HG03457 (cell line): ENCODE measurements around the gene PINK1.
A peak's percentile ranks its signal among the peaks of the same experiment; 100 is the strongest.

Experiments
- ATAC-seq: cut with Tn5 transposase; IDR thresholded peaks from one replicate; pipeline ENCODE4 v1.9.1; 2021; ENCODE audit warnings: moderate number of reproducible peaks; ENCODE audit not compliant: unreplicated experiment

Gene PINK1

DNA sequence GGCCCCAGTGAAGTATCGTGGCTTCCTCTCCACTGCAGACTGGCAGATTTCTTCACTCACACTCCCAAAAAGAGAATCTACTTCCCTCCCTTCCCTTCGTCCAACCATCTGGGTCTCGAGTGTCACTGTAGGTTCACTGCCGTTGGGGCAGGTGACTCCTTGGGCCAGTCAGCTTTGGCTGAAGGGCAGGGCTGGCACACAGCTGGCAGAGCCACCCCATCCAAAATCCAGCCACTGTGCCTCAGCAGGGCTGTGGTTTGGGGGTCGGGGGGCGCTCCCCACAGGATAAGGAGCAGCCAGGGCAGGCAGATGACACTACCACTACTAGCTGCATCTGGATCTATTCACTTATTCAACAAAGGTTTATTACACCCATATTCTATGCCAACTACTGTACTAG lies 9.8 kb downstream of the PINK1 start:
- ATAC-seq, result no peak

DNA sequence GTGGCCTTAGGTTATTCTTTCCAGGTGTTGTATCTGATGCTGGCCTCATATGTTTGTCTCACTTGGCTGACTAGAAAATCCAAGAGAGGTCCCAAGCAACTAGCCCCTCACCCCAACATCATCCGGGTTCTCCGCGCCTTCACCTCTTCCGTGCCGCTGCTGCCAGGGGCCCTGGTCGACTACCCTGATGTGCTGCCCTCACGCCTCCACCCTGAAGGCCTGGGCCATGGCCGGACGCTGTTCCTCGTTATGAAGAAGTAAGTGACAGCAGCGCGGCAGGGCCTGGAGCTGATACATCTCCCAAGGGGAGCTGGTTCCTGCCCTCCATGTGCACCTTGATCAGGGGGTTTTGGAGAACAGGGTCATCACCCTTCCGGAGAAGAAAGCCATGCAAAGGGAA lies 11.2 kb downstream of the PINK1 start:
- ATAC-seq, result no peak

DNA sequence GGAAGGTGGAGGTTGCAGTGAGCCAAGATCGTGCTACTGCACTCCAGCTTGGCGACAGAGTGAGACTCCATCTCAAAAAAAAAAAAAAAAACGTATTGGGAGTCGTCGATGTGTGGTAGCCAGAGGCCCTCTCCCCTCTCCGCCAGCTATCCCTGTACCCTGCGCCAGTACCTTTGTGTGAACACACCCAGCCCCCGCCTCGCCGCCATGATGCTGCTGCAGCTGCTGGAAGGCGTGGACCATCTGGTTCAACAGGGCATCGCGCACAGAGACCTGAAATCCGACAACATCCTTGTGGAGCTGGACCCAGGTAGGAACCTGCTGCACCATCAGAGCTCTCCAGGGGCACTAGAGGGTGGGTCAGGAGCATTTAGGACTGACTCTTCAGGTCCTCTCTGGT lies 12.2 kb downstream of the PINK1 start:
- no peak for ATAC-seq

DNA sequence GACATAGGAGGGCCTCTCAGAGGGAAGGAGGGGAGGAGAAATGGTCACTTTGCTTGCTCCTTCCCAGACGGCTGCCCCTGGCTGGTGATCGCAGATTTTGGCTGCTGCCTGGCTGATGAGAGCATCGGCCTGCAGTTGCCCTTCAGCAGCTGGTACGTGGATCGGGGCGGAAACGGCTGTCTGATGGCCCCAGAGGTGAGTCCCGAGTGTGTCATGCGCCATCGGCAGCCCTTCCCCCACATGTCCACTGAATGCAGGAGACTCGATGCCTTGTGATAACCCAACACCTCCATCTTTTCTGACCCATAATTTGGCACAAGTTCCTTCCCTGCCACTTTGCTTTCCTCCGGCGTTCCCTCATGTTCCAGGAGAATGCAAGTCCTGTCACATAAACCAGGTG lies 15.2 kb downstream of the PINK1 start:
- no peak for ATAC-seq

DNA sequence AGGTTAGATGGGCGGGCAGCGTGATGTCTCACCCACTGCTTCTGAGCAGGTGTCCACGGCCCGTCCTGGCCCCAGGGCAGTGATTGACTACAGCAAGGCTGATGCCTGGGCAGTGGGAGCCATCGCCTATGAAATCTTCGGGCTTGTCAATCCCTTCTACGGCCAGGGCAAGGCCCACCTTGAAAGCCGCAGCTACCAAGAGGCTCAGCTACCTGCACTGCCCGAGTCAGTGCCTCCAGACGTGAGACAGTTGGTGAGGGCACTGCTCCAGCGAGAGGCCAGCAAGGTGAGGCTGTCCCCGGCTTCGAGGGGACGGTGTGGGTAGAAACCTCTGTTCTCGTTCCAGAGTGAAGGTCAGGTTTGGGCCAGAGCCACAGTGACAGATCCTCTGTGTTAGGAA lies 15.7 kb downstream of the PINK1 start:
- no peak for ATAC-seq

DNA sequence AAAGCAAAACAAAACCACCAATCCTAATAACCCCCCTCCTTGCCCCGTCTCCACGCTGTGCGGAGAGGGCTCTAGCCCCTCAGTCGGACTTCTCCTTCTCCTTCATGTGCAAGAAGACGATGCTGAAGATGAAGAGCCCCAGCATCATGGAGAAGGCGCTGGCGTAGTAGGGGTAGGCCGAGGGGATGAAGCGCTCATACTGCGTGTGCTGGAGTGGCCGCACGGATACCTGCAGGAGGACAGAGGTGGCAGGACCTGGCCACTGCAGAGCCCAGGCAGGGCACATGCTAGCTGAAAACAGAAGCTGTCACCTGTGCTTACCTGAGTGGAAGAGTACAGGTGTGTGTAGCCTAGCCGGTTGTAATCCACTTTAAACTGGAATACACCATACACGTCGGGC lies 19.0 kb downstream of the PINK1 start:
- no peak for ATAC-seq

DNA sequence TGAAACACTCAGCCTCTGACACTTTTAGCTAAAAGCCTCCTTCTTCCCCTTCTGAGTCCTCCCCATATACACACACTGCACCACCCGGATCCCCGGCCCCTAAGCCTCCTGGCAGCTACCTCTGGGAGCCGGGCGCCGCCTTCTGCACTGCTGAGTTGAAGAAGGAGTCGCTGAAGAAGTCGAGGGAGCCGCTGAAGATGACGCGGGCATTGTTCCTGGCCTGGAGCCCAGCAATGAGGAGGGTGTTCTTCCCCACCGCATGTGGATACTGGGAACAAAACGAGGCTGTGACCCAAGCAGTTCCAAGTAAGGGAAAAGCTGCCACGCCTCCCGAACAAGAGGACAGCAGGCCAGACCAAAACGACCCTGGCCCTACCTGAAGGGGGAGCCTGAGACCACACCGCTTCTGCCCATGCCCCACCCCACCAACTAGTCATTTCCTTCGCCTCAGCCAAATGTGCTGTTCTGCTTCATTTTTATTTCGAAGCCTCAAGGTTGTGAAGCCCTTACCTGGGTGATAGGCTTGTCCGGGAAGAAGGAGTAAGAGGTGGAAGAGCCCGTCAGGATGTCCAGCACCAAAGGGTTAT lies 20.9 kb downstream of the PINK1 start:
- ATAC-seq, result no peak

DNA sequence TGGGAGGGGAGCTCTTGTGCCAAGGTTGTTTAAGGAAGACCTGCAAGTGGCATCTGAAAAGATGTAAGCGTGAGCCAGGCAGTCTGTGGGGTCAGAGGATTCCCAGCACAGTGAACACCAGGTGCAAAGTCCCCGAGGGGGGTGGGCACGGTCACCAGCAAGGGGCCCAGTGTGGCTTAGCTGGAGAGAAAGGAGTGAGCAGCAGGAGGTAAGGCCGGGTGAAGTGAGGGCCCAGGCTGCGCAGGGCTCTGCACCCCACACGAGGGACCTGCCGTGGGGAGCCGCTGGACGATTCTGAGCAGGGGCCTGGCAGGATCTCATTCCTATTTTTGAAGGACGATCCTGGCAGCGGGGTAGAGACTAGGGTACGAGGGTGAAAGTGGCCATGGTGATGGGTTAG lies 23.8 kb downstream of the PINK1 start:
- ATAC-seq, result no peak

DNA sequence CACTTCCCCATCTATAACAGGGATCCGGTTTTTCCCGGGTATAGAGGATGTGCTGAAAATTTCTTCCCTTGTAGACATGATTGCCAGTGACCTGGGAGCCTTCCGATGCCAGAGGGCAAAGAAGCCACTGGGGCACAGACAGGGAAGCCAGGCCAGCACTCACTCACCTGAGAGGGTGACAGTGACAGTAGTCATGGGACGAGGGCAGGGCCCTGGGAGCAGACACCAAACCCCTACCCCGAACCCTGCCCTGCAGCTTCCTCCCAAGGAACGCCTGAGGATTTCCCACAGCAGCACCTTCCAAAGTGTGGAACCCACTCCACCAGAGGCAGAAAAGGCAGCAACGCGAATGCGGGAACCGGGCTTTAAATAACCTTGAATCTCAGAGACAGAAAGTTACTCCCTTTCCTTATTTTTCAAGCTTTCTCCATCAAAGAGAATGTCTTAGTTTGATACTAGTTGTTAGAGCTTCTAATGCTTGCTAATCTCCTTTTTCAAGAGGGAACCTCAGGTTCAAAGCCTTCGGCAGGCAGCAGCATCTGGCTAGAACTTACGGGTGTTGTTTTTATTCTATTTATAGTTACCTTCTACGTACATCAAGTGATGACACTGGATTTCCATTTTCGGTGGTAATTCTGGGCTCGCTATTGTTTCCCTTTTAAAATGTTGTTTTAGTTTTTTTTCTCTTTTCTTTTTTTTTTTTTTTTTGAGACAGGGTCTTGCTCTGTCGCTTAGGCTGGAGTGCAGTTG lies 25.1 kb downstream of the PINK1 start:
- no peak for ATAC-seq

DNA sequence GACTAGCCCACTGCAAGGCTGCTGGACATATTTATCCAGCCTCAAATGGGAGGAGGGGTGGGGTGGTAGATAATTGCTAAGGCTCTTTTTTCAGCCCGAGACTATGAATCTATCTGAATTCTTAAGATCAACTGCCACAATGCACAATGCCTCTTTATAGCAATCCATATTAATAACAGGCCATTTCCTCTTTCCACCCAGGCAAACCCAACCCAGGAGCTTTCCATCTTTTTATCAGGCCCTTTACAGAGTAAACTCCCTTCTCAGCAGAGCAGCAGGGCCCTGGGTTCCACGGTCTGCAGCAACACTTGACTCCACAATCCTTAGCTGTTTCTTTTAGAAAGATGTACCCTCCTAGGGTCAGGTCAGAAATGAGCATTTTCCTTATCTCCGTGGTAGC lies 27.1 kb downstream of the PINK1 start:
- ATAC-seq, result no peak

DNA sequence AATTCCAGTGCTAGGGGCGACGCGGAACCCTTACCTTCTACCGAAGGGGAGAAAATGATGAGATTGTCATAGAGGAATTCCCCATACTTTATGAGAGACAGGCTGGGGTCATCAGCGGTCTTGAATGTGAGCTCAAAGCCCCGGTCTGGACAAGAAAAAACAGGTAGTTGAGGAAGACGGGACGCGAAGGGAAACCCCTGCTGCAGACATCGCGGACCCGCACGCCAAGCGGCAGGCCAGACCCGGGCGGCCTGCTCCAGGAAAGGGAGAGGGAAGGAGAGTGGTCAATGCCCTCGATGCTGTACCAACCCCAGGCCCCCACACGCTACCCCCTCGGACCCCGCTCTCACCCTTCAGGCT lies 27.6 kb downstream of the PINK1 start:
- ATAC-seq, result no peak

DNA sequence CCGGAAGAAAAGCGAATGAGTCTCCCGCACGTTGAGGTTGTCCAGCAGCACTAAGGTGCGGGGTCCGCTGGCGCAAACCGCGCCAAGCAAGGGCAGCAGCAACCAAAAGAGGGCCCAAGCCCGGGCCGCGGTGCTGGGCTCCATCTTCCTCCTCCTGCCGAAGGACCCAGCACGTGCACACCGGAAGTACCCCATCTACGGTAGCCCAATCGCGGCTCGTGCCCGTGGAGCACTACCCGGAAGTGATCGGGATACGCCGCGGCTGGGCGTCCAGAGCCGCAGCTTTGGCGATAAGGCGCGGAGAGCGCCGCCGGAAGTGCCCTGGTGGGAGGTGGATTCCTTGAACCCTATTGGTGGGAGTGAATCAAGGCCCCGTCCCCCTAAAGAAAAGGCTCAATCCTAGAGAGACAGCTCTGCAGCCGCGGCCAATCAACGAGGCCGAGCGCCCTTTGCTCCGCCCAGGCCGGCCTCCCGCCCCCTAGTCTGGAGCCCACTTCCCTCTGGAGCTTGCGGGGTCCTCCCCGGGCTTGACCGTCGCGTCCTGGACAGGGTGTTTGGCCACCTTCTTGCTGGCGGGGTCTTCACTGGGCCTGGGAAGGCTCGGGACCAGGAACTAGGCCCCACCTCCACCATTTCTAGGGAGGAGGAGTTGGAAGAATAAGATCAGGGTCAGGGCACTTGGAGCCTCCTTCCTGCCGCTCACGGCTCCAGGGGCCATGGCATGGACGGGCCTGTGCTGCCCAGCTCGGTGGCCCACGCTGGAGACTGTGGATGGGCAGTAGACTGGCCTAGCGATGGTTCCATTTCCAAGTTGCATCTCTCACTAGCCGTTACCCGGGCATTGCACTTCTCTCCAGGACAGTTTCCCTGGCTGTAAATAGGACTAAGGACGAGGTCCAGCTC lies 28.2 kb downstream of the PINK1 start, which contains the start of gene DDOST:
Gene DDOST, minus strand, starts transcription at position 163 of the 903 bp plus-strand sequence. Its CDS starts 19 bp downstream, at position 144.
- ATAC-seq, result peak; percentile 88

DNA sequence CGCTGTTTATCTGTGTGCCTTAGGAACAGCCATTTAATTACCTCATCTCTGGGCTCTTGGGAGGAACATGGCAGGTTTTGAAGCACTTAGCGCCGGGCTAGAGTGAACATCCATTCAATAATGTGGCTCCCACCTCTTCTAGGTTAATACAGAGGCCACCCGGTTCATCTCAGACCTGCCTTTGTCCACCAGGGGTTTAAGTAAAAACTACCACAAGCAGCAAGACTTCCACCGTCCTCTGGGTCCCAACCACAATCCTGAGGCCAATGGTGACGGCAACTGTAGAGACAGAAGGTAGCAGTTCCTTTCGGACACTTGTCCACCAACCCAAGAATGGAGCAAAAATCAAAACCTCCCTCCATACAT lies 28.8 kb downstream of the PINK1 start:
- ATAC-seq, result no peak

DNA sequence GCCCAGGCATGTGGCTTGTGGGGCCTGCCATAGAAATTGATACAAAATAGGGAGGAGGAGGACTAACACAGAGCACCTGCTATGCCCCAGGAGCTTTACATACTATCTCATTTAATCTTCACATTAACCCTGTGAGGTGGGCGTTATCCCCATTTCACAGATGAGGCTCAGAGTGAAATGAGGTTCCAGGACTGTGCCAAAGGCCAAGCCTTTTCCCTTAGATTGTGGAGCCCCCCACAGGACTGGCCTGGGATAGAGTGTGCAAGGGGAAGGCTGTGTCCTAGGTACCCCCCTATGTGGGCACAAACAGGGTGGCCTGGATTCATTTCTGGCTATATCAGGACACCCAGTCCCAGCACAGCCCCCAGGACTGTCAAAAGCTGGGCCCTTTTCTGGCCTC lies 30.1 kb downstream of the PINK1 start:
- no peak for ATAC-seq

DNA sequence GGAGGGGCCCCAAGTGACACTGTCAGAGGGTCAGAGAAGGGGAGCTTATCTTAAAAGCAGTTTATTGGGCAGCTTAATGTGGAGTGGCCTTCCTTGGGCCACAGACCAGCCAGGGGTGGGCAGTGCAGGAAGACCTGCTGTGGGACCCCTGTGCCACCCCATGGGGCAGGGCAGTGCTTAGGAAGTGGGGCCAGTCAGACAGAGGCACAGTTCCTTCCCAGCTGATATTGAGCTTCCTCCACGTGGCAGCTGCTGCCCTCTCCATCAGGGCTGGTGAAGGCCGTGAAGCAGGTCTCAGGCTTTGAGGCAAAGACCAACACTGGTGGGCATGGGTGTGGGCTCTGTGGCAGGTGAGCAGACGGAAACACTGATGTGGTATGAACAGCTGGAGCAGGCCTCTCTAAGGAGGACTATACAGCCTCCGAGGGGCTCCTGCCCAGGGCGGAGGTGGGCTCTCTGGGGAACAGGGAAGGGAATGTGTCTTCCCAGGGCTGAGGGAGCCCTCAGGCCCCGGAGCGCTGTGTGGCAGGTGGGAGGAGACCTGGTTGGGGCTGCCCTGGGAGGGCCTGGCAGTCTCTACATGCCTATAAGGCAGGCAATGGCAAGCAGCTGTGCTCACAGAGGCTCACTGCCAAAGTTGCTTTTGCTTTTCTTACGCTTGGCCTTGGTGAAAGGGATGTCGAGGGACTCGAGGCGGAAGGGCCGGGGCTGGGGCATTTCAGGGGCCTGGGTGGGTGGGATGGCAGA lies 30.9 kb downstream of the PINK1 start:
- ATAC-seq, result no peak

DNA sequence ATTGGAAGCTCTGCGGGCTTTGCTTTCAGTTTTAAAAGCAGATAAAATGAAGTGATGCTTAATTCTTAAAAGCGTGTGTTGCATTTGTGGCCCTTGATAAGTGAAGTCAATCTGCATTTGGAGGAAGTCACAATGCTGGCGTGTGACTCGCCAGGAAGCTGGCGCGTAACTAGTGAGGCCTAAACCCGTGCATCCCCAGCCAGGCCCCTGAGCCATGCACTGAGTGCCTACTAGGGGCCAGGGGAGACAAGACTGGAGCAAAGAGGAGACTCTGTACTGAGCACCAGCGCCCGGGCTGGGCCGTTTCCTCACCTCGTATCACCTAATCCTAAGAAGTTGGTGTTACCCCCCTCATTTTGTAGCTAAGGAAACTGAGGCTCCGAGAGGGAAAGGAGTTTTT lies 32.5 kb downstream of the PINK1 start:
- ATAC-seq, result no peak

DNA sequence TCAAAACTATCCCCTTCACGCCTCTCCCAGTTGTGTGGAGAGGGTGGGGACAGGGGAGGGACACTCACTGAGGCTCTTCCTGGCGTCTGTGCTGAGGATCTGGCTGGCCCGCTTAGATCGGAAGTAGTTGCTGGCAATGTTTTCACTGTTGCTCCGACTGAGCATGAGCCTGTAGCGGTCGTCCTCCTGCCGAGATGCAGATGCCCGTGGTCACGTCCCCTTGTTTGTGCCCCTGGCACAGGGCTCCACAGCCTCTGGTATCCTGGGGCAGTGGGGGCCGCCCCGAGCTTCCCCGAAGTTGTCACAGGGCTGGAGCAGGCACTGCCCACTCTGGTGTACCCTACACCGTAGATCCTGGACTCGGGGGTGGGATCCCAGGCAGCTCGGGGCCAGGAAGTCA lies 32.9 kb downstream of the PINK1 start:
- no peak for ATAC-seq

DNA sequence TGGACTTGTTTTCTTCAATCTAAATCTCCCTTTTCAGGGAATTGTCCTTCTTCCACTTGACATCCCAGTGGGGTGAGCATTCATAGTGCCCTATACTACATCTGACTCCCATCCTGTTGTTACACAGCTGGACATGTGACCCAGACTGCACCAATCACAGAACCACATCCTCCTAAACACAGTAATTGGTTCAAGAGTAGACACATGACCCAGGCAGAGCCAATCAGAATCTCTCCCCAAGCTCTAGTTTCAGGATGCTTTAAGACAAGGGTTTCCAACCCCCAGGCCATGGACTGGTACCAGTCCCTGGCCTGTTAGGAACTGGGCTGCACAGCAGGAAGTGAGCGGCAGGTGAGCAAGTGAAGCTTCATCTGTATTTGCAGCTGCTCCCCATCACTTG lies 33.5 kb downstream of the PINK1 start:
- ATAC-seq, result no peak

DNA sequence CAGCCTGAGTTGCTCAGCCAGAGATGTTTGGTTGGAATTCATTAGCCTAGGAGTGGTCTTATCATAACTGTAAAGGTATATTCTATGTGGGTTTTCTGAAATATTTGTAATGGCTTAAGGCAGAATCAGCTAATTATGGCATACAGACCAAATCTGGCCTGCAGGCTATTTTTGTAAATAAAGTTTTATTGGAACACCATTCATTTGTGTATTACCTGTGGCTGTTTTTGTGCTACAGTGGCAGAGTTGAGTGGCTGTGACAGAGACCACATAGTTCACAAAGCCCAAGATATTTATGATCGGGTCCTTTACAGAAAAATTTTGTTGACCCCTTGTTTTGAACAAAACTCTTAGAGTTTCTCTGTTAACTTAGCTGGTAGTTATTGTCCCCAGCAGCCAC lies 35.3 kb downstream of the PINK1 start:
- ATAC-seq, result no peak

DNA sequence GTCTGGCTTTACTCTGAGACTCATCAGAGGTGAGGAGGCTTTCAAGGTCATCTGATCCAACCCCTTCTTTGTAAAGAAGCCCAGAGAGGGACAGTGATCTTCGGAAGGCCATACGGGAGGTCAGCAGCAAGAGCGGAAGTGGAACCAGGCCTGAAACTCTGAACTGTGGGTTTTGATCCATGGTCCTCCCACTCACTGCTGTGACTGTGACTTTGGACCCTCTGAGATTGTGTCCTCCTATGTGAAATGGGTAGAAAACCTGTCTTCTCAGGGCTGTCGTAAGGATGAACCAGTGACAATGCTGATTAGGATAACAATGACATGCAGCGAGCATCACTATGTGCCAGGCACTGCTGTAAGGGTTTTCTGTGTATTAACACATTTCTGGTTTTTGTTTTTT lies 37.7 kb downstream of the PINK1 start:
- no peak for ATAC-seq

DNA sequence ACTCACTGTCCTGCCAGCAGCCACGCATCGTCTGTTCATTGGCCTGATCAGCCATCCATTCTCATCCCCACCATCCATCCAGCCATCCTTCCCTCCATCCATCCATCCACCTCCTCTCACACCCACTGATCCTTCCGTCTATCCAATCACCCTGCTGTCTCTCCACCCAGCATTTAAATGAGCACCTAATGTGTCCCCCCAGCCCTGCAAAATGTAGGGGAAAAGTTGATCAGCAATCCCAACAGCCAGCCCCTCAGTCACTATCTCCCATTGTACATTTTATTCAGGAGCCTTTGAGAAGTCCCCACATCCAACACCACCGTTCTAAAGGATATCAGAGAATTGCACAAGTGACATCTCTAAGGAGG lies 39.0 kb downstream of the PINK1 start:
- no peak for ATAC-seq
